ENCODE data around the gene LMNTD1.

LMNTD1 gene

GRCh38 chr12:25578411-25579143, 25.5 kb upstream of the LMNTD1 start:
- Histone ChIP-seq H3K9me2 (replicated peaks; ENCODE audit: insufficient read depth, low read length) (no peaks in the 10 kb centered on the region), H3K27me3 (ENCODE audit: low read length) (no peaks in the 10 kb centered on the region), H3K9ac (ENCODE audit: low read length) (no peak overlapping the region), H3F3A (ENCODE audit: insufficient read depth) (no peaks in the 10 kb centered on the region), H3K27ac (ENCODE audit: low read depth, low read length) (no peak overlapping the region), H3K4me2 (ENCODE audit: low read depth, low read length, poor library complexity, severe bottlenecking) (no peak overlapping the region), H3K79me2 (ENCODE audit: insufficient read depth, low read length) (no peaks in the 10 kb centered on the region), H4K20me1 (ENCODE audit: low read depth, low read length) (no peaks in the 10 kb centered on the region), H3K9me3 (ENCODE audit: insufficient read depth, low read length) (no peaks in the 10 kb centered on the region), H3K4me3 (ENCODE audit: insufficient read depth, low read length, poor library complexity, severe bottlenecking) (no peak overlapping the region), H3K36me3 (ENCODE audit: low read length) (no peaks in the 10 kb centered on the region), H2AFZ (ENCODE audit: low read depth, low read length, severe bottlenecking) (no peak overlapping the region)
- no peak for TF ChIP-seq EZH2phosphoT487 (conservative IDR thresholded peaks at IDR 0.05; ENCODE audit: low read length)
- TF ChIP-seq CTCF (IDR thresholded peaks at IDR 0.05; ENCODE audit: insufficient read depth, low read length, poor library complexity, severe bottlenecking) = no peak

- Histone ChIP-seq H4K20me1 (ENCODE audit: low read depth, low read length) (no peaks in the 10 kb centered on the region), H3K9me3 (ENCODE audit: insufficient read depth, low read length) (no peaks in the 10 kb centered on the region), H3K79me2 (ENCODE audit: insufficient read depth, low read length) (no peaks in the 10 kb centered on the region), H2AFZ (ENCODE audit: low read depth, low read length, severe bottlenecking) (no peak overlapping the region), H3K9me2 (replicated peaks; ENCODE audit: insufficient read depth, low read length) (no peaks in the 10 kb centered on the region), H3K36me3 (ENCODE audit: low read length) (no peaks in the 10 kb centered on the region), H3K4me3 (ENCODE audit: insufficient read depth, low read length, poor library complexity, severe bottlenecking) (no peak overlapping the region), H3K9ac (ENCODE audit: low read length) (no peak overlapping the region), H3K27ac (ENCODE audit: low read depth, low read length) (no peak overlapping the region), H3K27me3 (ENCODE audit: low read length) (no peaks in the 10 kb centered on the region), H3F3A (ENCODE audit: insufficient read depth) (no peaks in the 10 kb centered on the region), H3K4me2 (ENCODE audit: low read depth, low read length, poor library complexity, severe bottlenecking) (no peak overlapping the region)
- TF ChIP-seq CTCF (IDR thresholded peaks at IDR 0.05; ENCODE audit: insufficient read depth, low read length, poor library complexity, severe bottlenecking) = no peak
- no peak for TF ChIP-seq EZH2phosphoT487 (conservative IDR thresholded peaks at IDR 0.05; ENCODE audit: low read length)
Observed at GRCh38 chr12:25574761-25575160, 21.7 kb upstream of the LMNTD1 start.

GRCh38 chr12:25573346-25573745, 20.3 kb upstream of the LMNTD1 start:
- no peaks in the 10 kb centered on the region for H3F3A ChIP-seq (ENCODE audit: insufficient read depth)
- no peaks in the 10 kb centered on the region for H3K79me2 ChIP-seq (ENCODE audit: insufficient read depth, low read length)
- no peaks in the 10 kb centered on the region for H3K9me2 ChIP-seq (replicated peaks; ENCODE audit: insufficient read depth, low read length)
- H3K9me3 ChIP-seq (ENCODE audit: insufficient read depth, low read length) = no peaks in the 10 kb centered on the region
- no peaks in the 10 kb centered on the region for H3K27me3 ChIP-seq (ENCODE audit: low read length)
- TF ChIP-seq EZH2phosphoT487 (conservative IDR thresholded peaks at IDR 0.05; ENCODE audit: low read length) (no peak), CTCF (IDR thresholded peaks at IDR 0.05; ENCODE audit: insufficient read depth, low read length, poor library complexity, severe bottlenecking) (no peak)
- no peak overlapping the region for H2AFZ ChIP-seq (ENCODE audit: low read depth, low read length, severe bottlenecking)
- no peak overlapping the region for H3K4me2 ChIP-seq (ENCODE audit: low read depth, low read length, poor library complexity, severe bottlenecking)
- no peak overlapping the region for H3K4me3 ChIP-seq (ENCODE audit: insufficient read depth, low read length, poor library complexity, severe bottlenecking)
- H3K27ac ChIP-seq (ENCODE audit: low read depth, low read length) = no peak overlapping the region
- H4K20me1 ChIP-seq (ENCODE audit: low read depth, low read length) = no peaks in the 10 kb centered on the region
- no peak overlapping the region for H3K9ac ChIP-seq (ENCODE audit: low read length)
- no peaks in the 10 kb centered on the region for H3K36me3 ChIP-seq (ENCODE audit: low read length)
